IPS-20b (cell line): ENCODE data around the gene RERG.

Source experiments
- H3K27ac ChIP-seq: one replicate; pipeline ENCODE4 v1.5.1; 2013; ENCODE audit warnings: low read length
- H3K27me3 ChIP-seq: 2 replicates; pipeline ENCODE4 v1.6.1; 2013; ENCODE audit warnings: mild to moderate bottlenecking, low read length, inconsistent platforms; ENCODE audit not compliant: insufficient read depth
- H3K36me3 ChIP-seq: 2 replicates; pipeline ENCODE4 v1.6.1; 2013; ENCODE audit warnings: low read depth, mild to moderate bottlenecking, inconsistent platforms, low read length, moderate library complexity; ENCODE audit not compliant: insufficient read depth
- H3K4me1 ChIP-seq: 2 replicates; pipeline ENCODE4 v1.6.1; 2013; ENCODE audit warnings: mild to moderate bottlenecking, control low read depth, inconsistent platforms, low read length, moderate library complexity; ENCODE audit not compliant: insufficient read depth
- H3K4me3 ChIP-seq: 2 replicates; pipeline ENCODE4 v1.5.1; 2013; ENCODE audit warnings: mild to moderate bottlenecking, low read length, inconsistent platforms
- H3K9ac ChIP-seq: 2 replicates; pipeline ENCODE4 v1.6.1; 2013; ENCODE audit warnings: low read depth, mild to moderate bottlenecking, inconsistent platforms, low read length, moderate library complexity
- H3K9me3 ChIP-seq: 2 replicates; pipeline ENCODE4 v1.6.1; 2013; ENCODE audit warnings: mild to moderate bottlenecking, low read depth, low read length, inconsistent platforms; ENCODE audit not compliant: insufficient read depth

RERG gene

DNA sequence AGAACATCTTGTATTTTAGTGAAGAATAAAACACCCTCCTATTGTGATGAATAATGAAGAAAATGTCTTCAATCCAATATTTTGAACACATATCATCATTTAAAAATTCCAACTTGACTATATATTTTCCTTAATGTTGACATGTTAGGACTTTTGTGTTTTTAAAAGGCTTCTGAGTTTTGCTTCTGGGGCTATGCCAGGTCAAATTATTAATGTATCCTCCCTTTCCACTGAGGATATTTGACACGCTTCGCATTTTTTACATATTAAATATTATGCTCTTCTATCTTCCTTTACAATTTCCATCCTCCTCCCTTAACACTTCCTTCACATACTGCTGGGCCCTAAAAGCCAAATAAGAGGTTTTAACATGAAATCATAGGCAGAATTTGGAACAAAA lies 20.6 kb downstream of the RERG start:
- H3K9me3 ChIP-seq: no peaks in the 10 kb centered on the region
- no peaks in the 10 kb centered on the region for H3K27me3 ChIP-seq
- H3K4me1 ChIP-seq: no peaks in the 10 kb centered on the region
- no peak overlapping the region for H3K9ac ChIP-seq
- H3K4me3 ChIP-seq: no peak overlapping the region
- no peak overlapping the region for H3K27ac ChIP-seq
- H3K36me3 ChIP-seq: no peaks in the 10 kb centered on the region

DNA sequence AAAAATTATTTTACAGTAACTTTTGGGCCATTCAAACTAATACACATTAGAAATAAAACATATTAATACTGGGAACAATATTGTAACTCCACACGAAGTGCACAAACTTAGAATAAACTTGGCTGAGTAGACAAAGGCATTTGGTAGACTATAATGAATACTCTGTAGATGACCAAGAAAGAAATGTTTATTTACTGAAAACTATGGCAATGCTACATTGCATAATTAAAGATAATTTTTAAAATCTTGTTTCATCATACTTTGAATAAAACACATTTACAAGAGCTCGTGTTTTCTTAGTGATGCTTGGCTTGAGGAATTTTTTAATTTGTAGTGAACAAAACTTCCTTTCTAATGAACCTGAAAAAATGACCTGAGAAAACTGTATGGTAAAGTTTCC lies 21.3 kb downstream of the RERG start:
- no peak overlapping the region for H3K4me3 ChIP-seq
- no peak overlapping the region for H3K27ac ChIP-seq
- no peaks in the 10 kb centered on the region for H3K27me3 ChIP-seq
- no peaks in the 10 kb centered on the region for H3K9me3 ChIP-seq
- no peaks in the 10 kb centered on the region for H3K4me1 ChIP-seq
- no peak overlapping the region for H3K9ac ChIP-seq
- no peaks in the 10 kb centered on the region for H3K36me3 ChIP-seq

DNA sequence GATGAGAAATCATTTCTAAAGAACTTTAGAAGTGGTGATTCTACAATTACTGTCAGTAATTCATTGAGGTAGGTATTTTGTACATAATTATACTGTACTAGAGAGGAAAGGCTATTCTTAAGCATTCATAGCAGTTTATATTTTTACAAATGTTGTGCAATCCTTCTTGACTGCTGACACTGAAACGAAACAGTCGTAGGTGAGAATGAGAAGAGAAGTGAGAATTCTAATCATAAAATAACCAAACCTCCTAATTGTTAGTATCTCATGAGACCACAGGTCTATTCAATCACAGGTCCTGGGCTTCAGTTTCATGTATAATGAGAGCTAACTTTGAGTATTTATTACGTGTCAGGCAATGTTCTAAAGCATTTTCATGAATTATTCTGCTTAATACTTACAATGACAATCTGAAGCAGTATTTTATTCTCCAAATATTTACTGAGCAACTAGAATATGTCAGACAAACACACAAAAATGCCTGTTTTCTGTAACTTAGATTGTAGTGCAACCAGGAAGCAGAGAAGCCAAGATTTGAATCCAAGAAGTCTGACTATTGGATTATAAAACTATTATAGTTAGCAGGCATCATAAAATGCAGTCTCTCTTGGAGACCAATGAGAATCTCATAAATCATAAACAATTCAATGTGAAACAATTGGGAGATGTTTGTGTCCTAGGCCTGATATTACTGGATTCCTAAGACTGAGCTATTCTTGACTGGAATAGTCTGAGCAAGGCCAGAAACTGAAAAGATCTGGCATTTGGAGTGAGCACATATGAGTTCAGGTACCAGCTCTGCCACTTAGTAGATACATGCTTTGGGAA lies 24.3 kb downstream of the RERG start:
- no peaks in the 10 kb centered on the region for H3K36me3 ChIP-seq
- no peaks in the 10 kb centered on the region for H3K4me1 ChIP-seq
- no peak overlapping the region for H3K9ac ChIP-seq
- no peaks in the 10 kb centered on the region for H3K9me3 ChIP-seq
- no peaks in the 10 kb centered on the region for H3K27me3 ChIP-seq
- H3K27ac ChIP-seq: no peak overlapping the region
- H3K4me3 ChIP-seq: no peak overlapping the region

DNA sequence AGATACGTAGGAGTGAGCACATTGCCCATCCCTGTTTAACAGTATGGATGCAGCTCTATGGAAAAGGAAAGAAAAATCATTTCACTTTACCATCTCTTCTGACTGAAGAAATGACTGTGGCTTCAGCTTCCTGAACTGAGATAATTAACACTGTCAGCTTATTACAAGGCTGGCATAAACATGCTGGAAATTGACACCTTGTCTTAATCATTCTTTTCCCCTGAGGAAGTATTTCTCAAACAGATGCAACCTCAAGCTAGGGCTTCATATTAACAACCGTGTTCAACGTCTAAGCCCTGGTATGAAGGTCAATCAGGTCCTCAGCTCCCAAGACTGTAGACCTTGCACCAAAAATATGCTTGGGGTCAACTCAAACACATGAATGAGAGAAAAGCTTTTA lies 25.0 kb downstream of the RERG start:
- no peak overlapping the region for H3K9ac ChIP-seq
- H3K27me3 ChIP-seq: no peaks in the 10 kb centered on the region
- H3K9me3 ChIP-seq: no peaks in the 10 kb centered on the region
- H3K27ac ChIP-seq: no peak overlapping the region
- no peaks in the 10 kb centered on the region for H3K4me1 ChIP-seq
- no peak overlapping the region for H3K4me3 ChIP-seq
- no peaks in the 10 kb centered on the region for H3K36me3 ChIP-seq

DNA sequence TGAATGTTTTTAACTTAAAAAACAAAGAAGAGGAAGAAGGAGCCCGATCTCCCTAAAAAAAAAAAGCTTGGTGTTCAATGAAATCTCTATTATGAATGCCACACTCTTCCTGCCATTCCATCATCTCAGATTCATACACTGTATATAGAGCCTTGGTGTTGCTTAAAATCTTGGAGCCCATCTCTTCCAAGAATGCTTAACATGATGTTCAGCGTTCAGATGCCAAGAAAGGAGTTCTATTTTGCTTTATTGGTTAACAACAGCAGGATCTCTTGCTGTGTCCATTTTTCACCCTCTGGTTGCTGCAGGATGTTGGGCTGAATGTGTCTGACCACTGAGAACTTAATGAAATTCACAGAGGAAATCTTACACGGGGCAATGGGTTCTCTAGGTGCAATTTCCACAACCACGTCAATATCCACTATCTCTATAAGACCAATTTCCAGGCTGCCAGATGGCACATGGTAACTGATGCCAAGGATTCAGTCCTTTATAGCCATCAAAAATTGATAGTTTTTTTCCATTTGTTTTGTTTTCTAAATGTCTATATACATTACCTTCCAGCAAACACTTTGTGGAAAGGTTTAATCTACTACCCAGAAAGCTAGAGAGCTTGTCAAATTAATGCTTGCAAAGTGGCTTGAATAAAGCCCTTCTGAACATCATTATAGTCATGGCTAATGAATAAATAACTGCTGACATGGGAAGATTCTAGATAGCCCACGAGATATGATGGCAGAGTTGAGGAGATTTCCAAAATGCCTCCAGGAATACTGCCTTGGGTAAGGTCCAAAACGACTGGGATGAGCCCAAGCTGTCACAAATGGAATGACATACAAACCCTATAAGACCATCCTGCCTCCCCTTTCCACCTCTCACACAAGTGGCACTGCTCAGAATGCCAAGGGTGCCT lies 26.5 kb downstream of the RERG start:
- H3K27ac ChIP-seq: no peak overlapping the region
- no peaks in the 10 kb centered on the region for H3K36me3 ChIP-seq
- H3K4me3 ChIP-seq: no peak overlapping the region
- no peaks in the 10 kb centered on the region for H3K4me1 ChIP-seq
- H3K27me3 ChIP-seq: no peaks in the 10 kb centered on the region
- H3K9me3 ChIP-seq: no peaks in the 10 kb centered on the region
- H3K9ac ChIP-seq: no peak overlapping the region

DNA sequence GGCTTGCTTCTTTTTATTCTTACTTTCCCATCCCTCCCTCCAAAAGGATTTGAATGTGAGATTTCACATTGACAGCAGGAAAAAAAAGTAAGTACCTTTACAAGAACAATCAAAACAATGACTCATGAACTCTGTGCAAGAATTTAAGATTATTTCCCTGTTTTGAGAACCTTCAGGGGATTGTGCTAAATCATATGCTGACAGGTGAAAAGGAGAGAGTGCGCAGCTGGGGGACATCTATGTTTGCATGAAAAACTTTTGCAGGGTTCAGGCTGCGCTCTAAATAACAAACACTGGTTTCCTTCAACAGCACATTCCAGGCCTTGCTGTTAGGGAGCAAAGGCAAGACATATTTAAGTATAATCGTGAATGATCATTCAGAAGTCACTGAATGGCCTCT lies 27.3 kb downstream of the RERG start:
- Histone ChIP-seq H3K27ac (no peak overlapping the region), H3K4me1 (no peaks in the 10 kb centered on the region), H3K4me3 (no peak overlapping the region), H3K9ac (no peak overlapping the region), H3K9me3 (no peaks in the 10 kb centered on the region), H3K27me3 (no peaks in the 10 kb centered on the region), H3K36me3 (no peaks in the 10 kb centered on the region)

DNA sequence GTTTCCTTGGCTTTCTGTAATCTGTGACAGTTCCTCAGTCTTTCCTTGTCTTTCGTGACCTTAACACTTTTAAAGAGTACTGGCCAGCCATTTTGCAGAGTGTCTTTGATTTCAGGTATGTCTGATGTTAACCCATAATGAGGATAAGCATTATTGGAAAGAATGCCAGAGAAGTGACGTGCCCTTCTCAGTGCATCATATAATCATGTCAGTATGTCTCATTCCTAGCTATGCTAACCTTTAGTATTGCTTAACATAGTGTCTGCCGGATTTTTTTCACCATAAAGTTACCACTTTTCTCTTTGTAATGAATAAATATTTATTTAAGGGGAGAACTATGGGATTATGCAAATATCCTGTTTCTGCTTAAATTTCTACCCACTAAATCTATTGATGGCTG lies 28.5 kb downstream of the RERG start:
- Histone ChIP-seq H3K36me3 (no peaks in the 10 kb centered on the region), H3K4me3 (no peak overlapping the region), H3K27me3 (no peaks in the 10 kb centered on the region), H3K9me3 (no peaks in the 10 kb centered on the region), H3K27ac (no peak overlapping the region), H3K9ac (no peak overlapping the region), H3K4me1 (no peaks in the 10 kb centered on the region)

DNA sequence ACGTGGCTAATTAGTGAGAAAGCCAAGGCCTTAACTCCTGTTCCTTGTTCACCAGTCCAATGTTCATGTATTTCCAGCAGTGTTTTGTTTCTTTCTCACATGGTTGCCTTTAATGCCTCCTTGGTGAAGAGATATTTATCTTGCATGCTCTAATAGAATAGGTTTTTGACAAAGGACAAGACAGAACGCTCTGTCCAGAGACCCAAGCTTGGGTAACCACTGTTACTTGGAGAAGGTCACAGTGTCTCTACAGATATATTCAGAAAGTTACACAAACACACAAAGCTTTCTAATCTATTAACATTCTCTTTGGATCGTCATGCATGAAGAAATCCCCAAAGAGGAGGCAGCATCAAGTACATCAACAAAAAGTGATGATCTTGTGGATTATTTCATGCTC lies 33.1 kb downstream of the RERG start:
- Histone ChIP-seq H3K9me3 (no peaks in the 10 kb centered on the region), H3K9ac (no peak overlapping the region), H3K27ac (no peak overlapping the region), H3K36me3 (no peaks in the 10 kb centered on the region), H3K27me3 (no peaks in the 10 kb centered on the region), H3K4me3 (no peak overlapping the region), H3K4me1 (no peaks in the 10 kb centered on the region)

DNA sequence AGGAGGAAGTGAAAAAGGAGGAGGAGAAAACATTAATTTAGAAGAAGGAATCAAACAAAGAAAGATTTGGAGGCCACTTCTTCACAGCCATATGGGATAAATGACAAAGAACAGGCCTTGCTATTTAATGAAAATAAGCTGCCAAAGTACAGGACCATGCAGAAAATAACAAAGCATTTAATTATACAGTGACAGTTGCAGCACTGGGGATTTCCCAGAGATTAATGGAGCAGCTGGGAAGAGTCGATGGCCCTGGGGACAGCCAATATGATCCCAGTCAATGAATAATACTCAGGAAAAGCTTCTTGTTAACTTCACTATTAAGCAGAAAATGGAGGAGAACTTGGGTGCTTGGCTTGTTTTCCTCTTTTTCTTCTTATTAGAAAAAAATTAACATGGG lies 34.6 kb downstream of the RERG start:
- Histone ChIP-seq H3K4me1 (no peaks in the 10 kb centered on the region), H3K27ac (no peak overlapping the region), H3K36me3 (no peaks in the 10 kb centered on the region), H3K4me3 (no peak overlapping the region), H3K27me3 (no peaks in the 10 kb centered on the region), H3K9me3 (no peaks in the 10 kb centered on the region), H3K9ac (no peak overlapping the region)

DNA sequence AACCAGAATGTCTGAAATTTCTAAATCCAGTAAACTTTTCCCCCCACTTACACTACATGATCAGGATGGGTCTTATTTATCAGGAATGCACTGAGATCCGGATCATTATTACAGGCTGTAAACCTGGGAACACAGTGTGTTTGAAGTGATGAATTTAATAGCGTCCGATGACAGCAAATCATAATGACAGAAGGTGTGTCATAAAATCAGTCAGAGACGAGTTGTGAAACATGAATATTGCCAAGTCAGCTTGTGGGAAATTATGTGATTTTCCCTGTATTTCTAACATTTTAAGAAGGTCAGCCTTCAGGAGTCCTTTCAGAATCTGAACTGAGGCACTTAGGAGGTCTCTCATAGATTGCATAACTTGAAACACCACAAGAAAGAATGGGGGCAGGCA lies 36.7 kb downstream of the RERG start:
- no peak overlapping the region for H3K4me3 ChIP-seq
- H3K36me3 ChIP-seq: no peaks in the 10 kb centered on the region
- no peak overlapping the region for H3K27ac ChIP-seq
- no peaks in the 10 kb centered on the region for H3K4me1 ChIP-seq
- H3K27me3 ChIP-seq: no peaks in the 10 kb centered on the region
- H3K9ac ChIP-seq: no peak overlapping the region
- no peaks in the 10 kb centered on the region for H3K9me3 ChIP-seq

DNA sequence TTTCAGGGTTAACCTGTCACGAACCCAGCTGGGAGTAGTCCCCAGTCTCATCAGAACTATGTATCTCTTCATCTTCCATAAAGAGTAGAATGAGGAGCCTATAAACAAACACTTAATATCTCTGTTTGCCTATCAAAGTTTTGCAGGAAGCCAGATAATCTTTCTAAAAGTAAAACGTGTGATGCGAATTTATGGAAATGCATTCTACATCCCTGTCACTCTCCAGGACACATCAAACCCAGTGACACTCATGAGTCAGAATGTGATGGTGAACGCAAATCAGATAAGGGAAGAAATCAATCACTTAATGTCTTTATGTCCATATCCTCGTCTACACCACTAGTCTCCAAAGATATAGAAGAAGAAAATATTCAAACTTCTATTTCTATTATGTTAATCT lies 37.4 kb downstream of the RERG start:
- H3K27ac ChIP-seq: no peak overlapping the region
- no peak overlapping the region for H3K4me3 ChIP-seq
- no peaks in the 10 kb centered on the region for H3K9me3 ChIP-seq
- no peak overlapping the region for H3K9ac ChIP-seq
- no peaks in the 10 kb centered on the region for H3K36me3 ChIP-seq
- no peaks in the 10 kb centered on the region for H3K27me3 ChIP-seq
- H3K4me1 ChIP-seq: no peaks in the 10 kb centered on the region
